Activated T-cell treated with anti-CD3 and anti-CD28 coated beads, Interleukin-2, amount 50 U/mL, for 48 hours (primary cell): Measurements from ENCODE around the gene ASB8.
"Not testable (repeated sequence)": the region's sequence is repeated elsewhere in the genome, so short reads cannot be mapped to it uniquely, and the experiment has no call there.

Source experiments
- DNase-seq, 2 experiments: peaks; one replicate each; pipeline ENCODE4 v3.0.0-alpha.2; 2020

ASB8 gene

DNA sequence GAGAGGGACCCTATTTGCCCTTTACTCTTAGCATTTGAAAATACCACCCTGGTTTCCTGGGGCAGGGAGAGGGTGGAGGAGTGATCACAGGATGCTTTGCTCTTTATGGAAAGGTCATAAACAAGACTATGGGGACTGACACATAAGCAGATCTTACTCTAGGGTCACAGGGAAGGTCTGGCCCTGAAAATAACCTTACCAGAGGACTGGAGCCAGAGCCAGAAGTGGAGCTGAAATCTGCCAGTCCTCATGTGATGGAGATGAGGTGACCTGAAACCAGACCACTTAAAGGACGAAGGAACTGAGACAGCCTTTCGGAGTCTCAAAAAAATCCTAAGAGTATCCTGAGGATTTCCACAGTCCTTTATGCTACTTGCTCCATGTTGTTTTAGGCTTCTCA lies 25.8 kb downstream of the ASB8 start:
- DNase-seq = no peak

DNA sequence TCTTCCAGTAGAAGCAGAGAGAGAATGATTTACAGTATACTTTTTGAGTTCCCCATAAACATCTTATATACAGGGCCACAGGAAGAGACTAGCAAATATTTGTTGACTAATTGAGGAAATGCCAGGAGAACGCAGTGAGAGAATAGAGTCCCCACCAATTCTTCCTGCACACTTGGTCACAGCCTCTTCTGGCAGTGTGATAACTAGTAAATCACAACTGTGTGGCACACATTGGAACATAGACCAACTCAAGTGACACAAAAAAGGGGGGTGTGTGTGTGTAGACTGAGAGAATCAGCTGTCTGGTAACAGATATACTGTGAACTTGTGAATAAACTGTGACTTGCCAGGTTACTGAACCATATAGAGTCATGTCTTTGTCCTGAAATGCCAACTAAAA lies 27.9 kb downstream of the ASB8 start:
- DNase-seq = no peak

GRCh38 chr12:48128800-48129199 lies 28.5 kb downstream of the ASB8 start:
- no peak for DNase-seq

- DNase-seq = no peak
Observed at GRCh38 chr12:48126953-48127630, 30.2 kb downstream of the ASB8 start.

DNA sequence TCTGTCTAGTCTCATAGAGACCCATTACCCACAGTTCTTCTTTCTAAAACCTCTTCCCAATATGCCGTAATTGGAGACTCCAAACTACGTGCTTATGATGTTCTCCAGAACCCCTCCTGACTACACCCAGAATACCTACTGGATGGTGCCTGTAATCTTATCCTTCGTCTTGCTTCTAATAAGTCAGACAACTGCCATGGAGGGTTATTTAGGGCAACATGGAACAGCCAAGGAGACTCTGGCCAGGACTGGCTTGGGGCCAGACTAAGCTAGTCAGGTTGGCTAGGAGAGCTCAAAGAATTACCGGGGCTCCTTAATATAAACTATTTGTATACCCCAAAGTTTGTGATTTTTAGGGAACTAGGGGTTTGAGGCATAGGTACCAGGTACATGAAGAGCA lies 31.3 kb downstream of the ASB8 start:
- DNase-seq = no peak

GRCh38 chr12:48125542-48125941 lies 31.8 kb downstream of the ASB8 start:
- DNase-seq = not testable (repeated sequence)

DNA sequence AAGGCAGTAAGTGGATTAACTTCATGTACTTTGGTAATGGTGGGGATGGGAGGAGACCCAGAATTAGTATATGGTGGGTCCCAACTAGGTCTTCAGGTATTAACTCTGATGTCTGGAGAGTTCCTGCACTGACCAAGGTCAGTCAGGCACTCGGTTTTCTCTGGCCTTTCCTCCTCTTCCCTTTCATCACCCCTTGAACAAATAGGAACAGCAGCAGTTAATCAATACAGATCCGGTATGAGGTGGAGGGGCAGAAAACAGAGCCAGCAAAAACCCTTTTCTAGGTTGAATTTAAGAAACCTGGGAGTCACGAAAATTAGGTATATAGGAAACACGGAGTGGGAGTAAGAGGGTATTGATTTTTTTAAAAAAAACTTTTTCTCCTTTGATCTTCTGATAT lies 34.1 kb downstream of the ASB8 start:
- no peak for DNase-seq

DNA sequence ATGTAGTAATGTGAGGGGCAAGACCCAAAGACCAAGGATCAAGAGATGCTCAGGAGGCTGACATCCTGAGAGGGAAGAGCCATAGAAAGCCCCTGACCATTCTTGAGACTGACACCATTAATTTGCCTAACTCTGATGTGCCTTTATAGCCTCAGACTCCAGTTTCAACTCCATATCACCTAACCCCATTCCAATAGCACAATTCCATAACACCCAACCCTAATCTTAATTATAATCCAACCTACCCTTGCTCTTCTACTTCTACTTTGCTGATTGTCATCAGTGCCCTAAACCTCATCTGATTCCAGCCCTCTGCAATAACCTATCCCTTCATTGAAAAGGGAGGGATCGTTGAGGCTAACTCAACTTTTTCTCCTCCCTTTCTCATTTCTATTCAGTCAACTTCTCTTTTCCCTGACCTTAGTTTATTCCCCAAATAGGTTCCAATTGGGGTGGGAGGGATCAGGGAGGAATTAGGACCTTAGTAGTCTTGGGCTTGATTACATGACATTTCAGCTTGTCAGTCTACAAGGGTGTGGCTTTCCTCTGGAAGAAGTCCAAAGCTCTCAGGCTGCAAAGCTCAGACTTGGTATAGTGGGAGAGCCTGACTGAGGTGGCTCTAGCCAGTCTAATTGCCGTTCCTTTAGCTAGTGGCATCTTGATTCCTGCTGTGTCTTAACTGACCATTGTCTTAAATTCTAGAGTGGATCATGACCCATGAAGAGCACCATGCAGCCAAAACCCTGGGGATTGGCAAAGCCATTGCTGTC lies 35.1 kb downstream of the ASB8 start:
- DNase-seq = no peak

DNA sequence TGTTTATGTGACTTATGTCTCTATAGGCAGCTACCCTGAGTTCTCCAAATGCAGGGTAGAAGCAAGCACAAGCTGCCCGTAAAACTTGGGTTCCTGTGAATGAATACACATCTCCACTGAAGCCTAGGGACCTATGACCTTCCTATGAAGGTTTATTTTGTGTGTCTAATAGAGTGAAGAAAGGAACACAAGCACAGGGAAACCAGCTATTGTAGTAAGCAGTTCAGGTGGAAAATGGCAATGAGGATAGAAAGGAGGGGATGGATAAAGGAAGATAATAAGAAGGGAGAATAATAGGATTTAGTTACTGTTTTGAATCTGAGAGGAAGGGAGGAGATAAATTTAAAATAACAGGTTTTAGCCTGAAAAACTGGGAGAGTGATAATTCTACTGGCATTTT lies 35.8 kb downstream of the ASB8 start:
- no peak for DNase-seq

GRCh38 chr12:48119834-48120195 lies 37.5 kb downstream of the ASB8 start:
- no peak for DNase-seq

DNA sequence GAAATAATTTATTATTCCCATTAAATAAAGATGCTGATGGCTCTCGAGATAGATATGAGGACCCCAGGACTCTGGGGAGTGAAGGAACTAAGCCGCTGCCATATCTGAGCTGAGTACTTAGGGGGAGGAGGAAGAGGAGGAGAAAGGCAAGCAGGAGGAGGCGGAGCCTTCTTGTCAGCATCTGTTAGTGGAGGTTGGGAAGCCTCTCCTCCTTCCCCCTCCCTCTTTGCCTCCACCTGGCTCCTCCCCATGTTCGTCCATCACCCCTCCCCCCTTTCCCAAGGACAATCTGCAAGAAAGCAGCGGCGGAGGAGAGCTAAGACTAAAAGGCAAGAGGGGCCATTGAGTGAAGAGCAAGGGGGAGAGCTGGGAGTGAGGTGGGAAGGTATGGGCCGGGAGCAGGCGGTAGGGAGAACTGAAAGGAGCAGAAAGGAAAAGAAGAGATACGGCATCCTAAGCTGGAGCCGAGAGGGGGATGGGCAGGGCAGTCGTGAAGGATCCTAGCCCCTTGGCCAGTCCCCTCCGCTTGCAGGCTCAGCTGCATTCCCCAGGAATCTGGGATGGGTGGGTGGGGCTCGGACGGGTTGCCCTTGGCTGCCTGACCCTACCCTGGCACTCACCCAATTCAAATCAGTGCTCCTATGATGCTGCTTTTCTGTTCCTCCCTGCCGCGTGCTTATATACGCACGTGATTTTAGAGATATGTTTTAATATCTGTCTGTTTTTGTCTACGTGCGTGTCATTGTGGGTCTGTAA lies 38.1 kb downstream of the ASB8 start, which contains the start of gene PFKM:
PFKM (plus strand) TSS at position 287 of the 756 bp plus-strand sequence. CDS start 3,411 bp downstream, outside the sequence.
- peak; percentile 80 to 81 for DNase-seq

GRCh38 chr12:48118284-48118871 lies 38.9 kb downstream of the ASB8 start:
- DNase-seq = no peak

GRCh38 chr12:48115957-48116356 lies 41.4 kb downstream of the ASB8 start:
- DNase-seq = no peak

- DNase-seq = not testable (repeated sequence)
Observed at GRCh38 chr12:48111312-48111693, 46.0 kb downstream of the ASB8 start.

- DNase-seq = no peak
Observed at GRCh38 chr12:48110691-48111311, 46.5 kb downstream of the ASB8 start.

DNA sequence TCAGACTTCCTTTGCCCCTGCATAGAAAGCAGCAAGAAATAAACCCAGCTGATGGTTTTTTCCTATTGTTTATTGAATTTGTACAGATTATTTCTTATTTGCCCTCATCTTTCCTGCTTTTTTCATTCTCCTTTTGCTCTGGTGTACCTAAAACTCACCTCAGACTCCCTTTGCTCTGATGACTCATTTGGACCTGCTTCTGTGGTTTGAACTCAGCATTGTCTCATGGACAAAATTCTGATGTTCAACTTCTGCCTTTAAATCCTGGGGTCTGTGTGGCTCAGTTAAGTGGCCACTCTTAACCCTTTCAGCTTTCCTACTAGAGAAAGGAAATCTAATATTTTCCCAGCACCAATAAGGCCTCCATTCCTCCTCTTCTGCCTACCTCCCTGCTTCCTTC lies 47.9 kb downstream of the ASB8 start:
- DNase-seq = no peak

- DNase-seq = peak in 1 of 2 experiments; percentile 22
Observed at GRCh38 chr12:48106681-48107613, 50.4 kb downstream of the ASB8 start.

GRCh38 chr12:48105867-48106680 lies 51.2 kb downstream of the ASB8 start, which contains the start of gene SENP1:
TSS of gene SENP1 (minus strand) at chr12:48106079. CDS start at chr12:48101472, 4,607 bp downstream.
- DNase-seq = peak; percentile 93 to 95

GRCh38 chr12:48105321-48105866 lies 51.9 kb downstream of the ASB8 start:
- peak; percentile 68 to 69 for DNase-seq

DNA sequence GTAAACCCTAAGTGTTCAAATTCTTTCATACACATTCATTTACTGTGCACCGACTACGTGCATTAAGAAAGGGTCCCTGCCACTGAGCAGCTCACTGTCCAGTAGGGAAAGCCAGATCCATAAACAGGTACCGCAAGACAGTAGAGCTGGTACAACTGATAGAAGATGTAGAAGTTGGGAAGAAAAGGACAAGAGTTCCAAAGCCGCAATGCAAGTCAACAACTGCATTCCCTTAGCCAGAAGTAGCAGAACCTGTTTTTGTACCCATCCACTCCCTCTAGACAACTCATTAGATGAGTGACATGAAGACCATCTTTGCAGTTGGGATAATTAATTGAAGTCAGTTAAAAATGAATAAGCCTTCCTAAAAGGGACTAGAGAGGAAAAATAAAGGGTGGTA lies 52.8 kb downstream of the ASB8 start:
- no peak for DNase-seq
